Loucy (cell line): Measurements from ENCODE around the gene SLC29A1.
A peak's percentile ranks its signal among the peaks of the same experiment; 100 is the strongest.

Source experiments
- H2AFZ ChIP-seq: fragments of 200-600 bp; sonication (generic); 2 replicates; pipeline ENCODE4 v1.6.0; 2016; ENCODE audit warnings: antibody characterized with exemption, mild to moderate bottlenecking, low read length, moderate library complexity
- H3F3A ChIP-seq: fragments of 200-600 bp; 2 replicates; pipeline ENCODE4 v1.6.0; 2016; ENCODE audit warnings: antibody characterized with exemption, low read depth, mild to moderate bottlenecking
- H3K27me3 ChIP-seq: fragments of 200-600 bp; sonication (generic); 2 replicates; pipeline ENCODE4 v1.6.1; 2014; ENCODE audit warnings: low read length, mild to moderate bottlenecking; ENCODE audit not compliant: insufficient read depth, poor library complexity, severe bottlenecking
- H3K36me3 ChIP-seq: fragments of 200-600 bp; sonication (generic); 2 replicates; pipeline ENCODE4 v1.6.1; 2016; ENCODE audit warnings: low read length; ENCODE audit not compliant: insufficient read depth
- H3K4me1 ChIP-seq: fragments of 200-600 bp; sonication (generic); 2 replicates; pipeline ENCODE4 v1.5.1; 2014; ENCODE audit warnings: low read length, mild to moderate bottlenecking; ENCODE audit not compliant: insufficient read depth, poor library complexity, severe bottlenecking
- H3K4me2 ChIP-seq: fragments of 200-600 bp; sonication (generic); 2 replicates; pipeline ENCODE4 v1.6.0; 2014; ENCODE audit warnings: antibody characterized with exemption, low read length, low read depth, mild to moderate bottlenecking; ENCODE audit not compliant: poor library complexity, severe bottlenecking
- H3K4me3 ChIP-seq: fragments of 200-600 bp; sonication (generic); 2 replicates; pipeline ENCODE4 v1.5.1; 2014; ENCODE audit warnings: low read length, mild to moderate bottlenecking, mixed read lengths; ENCODE audit not compliant: poor library complexity, severe bottlenecking
- H3K79me2 ChIP-seq: fragments of 200-600 bp; sonication (generic); 2 replicates; pipeline ENCODE4 v1.6.1; 2014; ENCODE audit warnings: low read length; ENCODE audit not compliant: insufficient read depth
- H3K9ac ChIP-seq: fragments of 200-600 bp; sonication (generic); 2 replicates; pipeline ENCODE4 v1.6.0; 2014; ENCODE audit warnings: mild to moderate bottlenecking, low read depth, low read length, moderate library complexity; ENCODE audit not compliant: poor library complexity, severe bottlenecking
- H3K9me2 ChIP-seq: fragments of 200-600 bp; sonication (generic); replicated peaks from 2 replicates; pipeline ENCODE4 v1.6.1; 2016; ENCODE audit warnings: low read depth, low read length, mixed read lengths
- H3K9me3 ChIP-seq: fragments of 200-600 bp; sonication (generic); 2 replicates; pipeline ENCODE4 v1.6.1; 2014; ENCODE audit warnings: mild to moderate bottlenecking, antibody characterized with exemption, low read length, low read depth; ENCODE audit not compliant: insufficient read depth
- H4K20me1 ChIP-seq: fragments of 200-600 bp; sonication (generic); 2 replicates; pipeline ENCODE4 v1.6.0; 2014; ENCODE audit warnings: antibody characterized with exemption, low read length, mild to moderate bottlenecking; ENCODE audit not compliant: insufficient read depth, poor library complexity, severe bottlenecking
- CTCF ChIP-seq: fragments of 200-600 bp; sonication (generic); conservative IDR thresholded peaks from 2 replicates; pipeline ENCODE4 v1.5.1; 2014; ENCODE audit warnings: mild to moderate bottlenecking, antibody characterized with exemption, low read length
- EZH2phosphoT487 ChIP-seq: fragments of 200-600 bp; IDR thresholded peaks from 2 replicates; pipeline ENCODE4 v1.6.1; 2018; ENCODE audit warnings: antibody characterized with exemption, mild to moderate bottlenecking, moderate library complexity, borderline replicate concordance

Gene SLC29A1

GRCh38 chr6:44223319-44224028, at the start of gene SLC29A1:
Gene SLC29A1 (plus strand): TSS chr6:44223595. CDS start chr6:44227314, 3,719 bp downstream.
- Histone ChIP-seq H3F3A (peaks cover 6% of the 10 kb centered on the region; the same call in 1 of the 2 replicates), H3K79me2 (peaks cover 34% of the 10 kb centered on the region), H2AFZ (peak within 1 kb of the TSS; percentile 92), H3K4me1 (peaks cover 48% of the 10 kb centered on the region), H3K4me2 (peak within 1 kb of the TSS; percentile 85), H3K4me3 (peak within 1 kb of the TSS; percentile 90), H3K9me2 (no peaks in the 10 kb centered on the region), H3K9ac (peak within 1 kb of the TSS; percentile 79), H3K9me3 (no peaks in the 10 kb centered on the region), H3K36me3 (no peaks in the 10 kb centered on the region), H3K27me3 (no peaks in the 10 kb centered on the region), H4K20me1 (no peaks in the 10 kb centered on the region)
- TF ChIP-seq CTCF: no peak
- TF ChIP-seq EZH2phosphoT487: no peak

DNA sequence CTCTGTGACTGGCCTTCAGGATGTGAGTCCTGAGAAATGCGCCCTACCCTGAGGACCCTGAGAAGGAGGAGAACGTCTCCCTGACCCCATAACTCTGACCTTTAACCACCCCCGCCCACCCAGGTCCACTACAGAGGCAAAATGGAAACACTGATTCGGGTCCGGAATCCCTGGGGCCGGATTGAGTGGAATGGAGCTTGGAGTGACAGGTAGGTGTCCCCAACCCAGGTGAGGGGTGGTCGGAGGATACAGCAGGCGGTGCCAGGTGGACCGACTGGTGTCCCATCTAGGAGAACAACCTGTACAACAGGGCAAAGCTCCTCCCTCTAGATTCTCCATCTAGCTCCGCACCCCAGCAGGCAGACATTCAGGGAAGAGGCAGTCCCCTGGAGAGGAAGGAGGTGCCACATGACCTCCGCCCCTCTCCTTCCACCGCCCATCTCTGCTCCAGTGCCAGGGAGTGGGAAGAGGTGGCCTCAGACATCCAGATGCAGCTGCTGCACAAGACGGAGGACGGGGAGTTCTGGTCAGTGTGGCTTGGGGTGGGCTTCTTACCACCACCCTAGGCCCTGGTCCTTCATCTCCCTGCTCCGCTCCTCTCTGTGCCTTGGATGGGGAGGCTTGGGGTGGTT, 47.1 kb upstream of the SLC29A1 start:
- peaks cover 13% of the 10 kb centered on the region for H3K4me1 ChIP-seq
- peak overlapping the region; percentile 66 for H3K4me3 ChIP-seq
- H2AFZ ChIP-seq: peak overlapping the region; percentile 63; the same call in 1 of the 2 replicates
- H3K9ac ChIP-seq: peak overlapping the region; percentile 27
- TF ChIP-seq EZH2phosphoT487 (no peak), CTCF (no peak)
- H3K36me3 ChIP-seq: no peaks in the 10 kb centered on the region
- no peaks in the 10 kb centered on the region for H4K20me1 ChIP-seq
- H3K27me3 ChIP-seq: no peaks in the 10 kb centered on the region
- H3K9me3 ChIP-seq: no peaks in the 10 kb centered on the region
- no peaks in the 10 kb centered on the region for H3K9me2 ChIP-seq
- no peaks in the 10 kb centered on the region for H3K79me2 ChIP-seq
- H3F3A ChIP-seq: no peaks in the 10 kb centered on the region
- H3K4me2 ChIP-seq: peak overlapping the region; percentile 73

DNA sequence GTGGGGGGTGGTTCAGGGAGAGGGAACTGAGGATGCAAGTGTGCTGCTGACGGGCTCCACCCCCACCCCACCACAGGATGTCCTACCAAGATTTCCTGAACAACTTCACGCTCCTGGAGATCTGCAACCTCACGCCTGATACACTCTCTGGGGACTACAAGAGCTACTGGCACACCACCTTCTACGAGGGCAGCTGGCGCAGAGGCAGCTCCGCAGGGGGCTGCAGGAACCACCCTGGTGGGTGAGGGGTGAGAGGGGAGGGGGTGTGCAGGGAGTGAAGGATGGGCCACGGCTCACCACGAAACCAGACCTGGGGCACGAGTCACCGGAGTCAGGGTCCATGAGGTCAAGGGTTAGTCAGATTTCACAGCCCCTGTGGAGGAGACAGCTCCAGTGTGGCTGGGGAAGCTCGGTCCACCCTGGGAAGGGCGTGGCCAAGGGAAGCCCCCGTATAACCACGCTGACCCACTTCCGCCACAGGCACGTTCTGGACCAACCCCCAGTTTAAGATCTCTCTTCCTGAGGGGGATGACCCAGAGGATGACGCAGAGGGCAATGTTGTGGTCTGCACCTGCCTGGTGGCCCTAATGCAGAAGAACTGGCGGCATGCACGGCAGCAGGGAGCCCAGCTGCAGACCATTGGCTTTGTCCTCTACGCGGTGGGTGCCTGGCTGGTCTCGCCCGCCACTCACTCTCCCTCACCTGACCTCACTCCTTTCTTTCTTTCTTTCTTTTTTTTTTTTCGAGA, 46.5 kb upstream of the SLC29A1 start:
- peak overlapping the region; percentile 66 for H3K4me3 ChIP-seq
- peak overlapping the region; percentile 73 for H3K4me2 ChIP-seq

More for the DNA sequence above, 46.5 kb upstream of the SLC29A1 start:
- H3K27me3 ChIP-seq: no peaks in the 10 kb centered on the region
- no peaks in the 10 kb centered on the region for H3K36me3 ChIP-seq
- no peaks in the 10 kb centered on the region for H3K79me2 ChIP-seq
- no peaks in the 10 kb centered on the region for H4K20me1 ChIP-seq
- H3K4me1 ChIP-seq: peaks cover 13% of the 10 kb centered on the region
- no peaks in the 10 kb centered on the region for H3K9me3 ChIP-seq
- H3K9ac ChIP-seq: peak overlapping the region; percentile 27
- TF ChIP-seq CTCF (no peak), EZH2phosphoT487 (no peak)
- no peaks in the 10 kb centered on the region for H3F3A ChIP-seq
- peak overlapping the region; percentile 63 for H2AFZ ChIP-seq
- no peaks in the 10 kb centered on the region for H3K9me2 ChIP-seq
